Kidney epithelial cell (primary cell): Measurements from ENCODE around the gene AKT1. TPM values are rescaled to one million over a fixed set of nuclear protein-coding genes. Genes with fewer than 3 reads are reported as not detected.

Source experiments
- DNase-seq: peaks from one replicate; pipeline ENCODE4 v3.0.0-alpha.2; 2010; ENCODE audit warnings: low read depth
- H3K27me3 ChIP-seq: 2 replicates; pipeline ENCODE4 v1.6.0; 2011; ENCODE audit warnings: low read length; ENCODE audit not compliant: control insufficient read depth, insufficient read depth
- H3K36me3 ChIP-seq: 2 replicates; pipeline ENCODE4 v1.5.1; 2011; ENCODE audit warnings: low read length; ENCODE audit not compliant: control insufficient read depth, insufficient read depth
- H3K4me3 ChIP-seq: 2 replicates; pipeline ENCODE4 v1.5.1; 2011; ENCODE audit warnings: low read depth, mild to moderate bottlenecking, control low read depth, low read length
- total RNA-seq: library from RNA; depleted of rRNA; stranded (reverse); fragments of >200 nt; gene quantifications from 2 replicates; pipeline ENCODE4 v1.2.3, GENCODE V29; 2015
- TF ChIP-seq, protein P1 (sequence below): IDR thresholded peaks from 2 replicates; pipeline ENCODE4 v1.5.1; 2011; ENCODE audit warnings: mild to moderate bottlenecking, moderate library complexity, low read length, control low read depth, inconsistent platforms; ENCODE audit not compliant: insufficient read depth, poor library complexity, severe bottlenecking

AKT1 gene
- total RNA-seq, 1 donor from 2014 or later: 144 TPM

DNA sequence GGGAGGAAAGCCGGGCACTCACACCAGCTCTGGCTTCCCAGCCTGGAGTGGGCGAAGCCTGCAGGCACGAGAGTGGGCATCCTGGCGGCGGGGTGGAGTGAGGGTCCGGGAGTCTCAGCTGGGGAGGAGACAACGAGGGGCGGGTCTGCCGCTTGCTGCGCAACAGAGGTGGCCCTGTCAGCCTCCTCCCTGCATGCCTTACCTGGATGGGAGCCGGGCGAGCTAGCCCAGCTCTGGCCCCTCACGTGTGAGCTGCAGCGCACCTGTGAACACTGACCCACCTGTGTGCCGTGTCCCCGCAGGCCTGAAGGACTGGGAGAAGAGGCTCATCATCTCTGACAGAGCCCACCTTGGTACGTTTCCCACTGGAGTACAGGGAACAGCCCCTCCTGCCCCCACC is 56.5 kb downstream of the AKT1 start:
- TF ChIP-seq, protein P1, sequence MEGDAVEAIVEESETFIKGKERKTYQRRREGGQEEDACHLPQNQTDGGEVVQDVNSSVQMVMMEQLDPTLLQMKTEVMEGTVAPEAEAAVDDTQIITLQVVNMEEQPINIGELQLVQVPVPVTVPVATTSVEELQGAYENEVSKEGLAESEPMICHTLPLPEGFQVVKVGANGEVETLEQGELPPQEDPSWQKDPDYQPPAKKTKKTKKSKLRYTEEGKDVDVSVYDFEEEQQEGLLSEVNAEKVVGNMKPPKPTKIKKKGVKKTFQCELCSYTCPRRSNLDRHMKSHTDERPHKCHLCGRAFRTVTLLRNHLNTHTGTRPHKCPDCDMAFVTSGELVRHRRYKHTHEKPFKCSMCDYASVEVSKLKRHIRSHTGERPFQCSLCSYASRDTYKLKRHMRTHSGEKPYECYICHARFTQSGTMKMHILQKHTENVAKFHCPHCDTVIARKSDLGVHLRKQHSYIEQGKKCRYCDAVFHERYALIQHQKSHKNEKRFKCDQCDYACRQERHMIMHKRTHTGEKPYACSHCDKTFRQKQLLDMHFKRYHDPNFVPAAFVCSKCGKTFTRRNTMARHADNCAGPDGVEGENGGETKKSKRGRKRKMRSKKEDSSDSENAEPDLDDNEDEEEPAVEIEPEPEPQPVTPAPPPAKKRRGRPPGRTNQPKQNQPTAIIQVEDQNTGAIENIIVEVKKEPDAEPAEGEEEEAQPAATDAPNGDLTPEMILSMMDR: no peak
- Histone ChIP-seq H3K27me3 (peaks cover 6% of the 10 kb centered on the region), H3K36me3 (no peaks in the 10 kb centered on the region), H3K4me3 (no peak overlapping the region)
- DNase-seq: no peak

DNA sequence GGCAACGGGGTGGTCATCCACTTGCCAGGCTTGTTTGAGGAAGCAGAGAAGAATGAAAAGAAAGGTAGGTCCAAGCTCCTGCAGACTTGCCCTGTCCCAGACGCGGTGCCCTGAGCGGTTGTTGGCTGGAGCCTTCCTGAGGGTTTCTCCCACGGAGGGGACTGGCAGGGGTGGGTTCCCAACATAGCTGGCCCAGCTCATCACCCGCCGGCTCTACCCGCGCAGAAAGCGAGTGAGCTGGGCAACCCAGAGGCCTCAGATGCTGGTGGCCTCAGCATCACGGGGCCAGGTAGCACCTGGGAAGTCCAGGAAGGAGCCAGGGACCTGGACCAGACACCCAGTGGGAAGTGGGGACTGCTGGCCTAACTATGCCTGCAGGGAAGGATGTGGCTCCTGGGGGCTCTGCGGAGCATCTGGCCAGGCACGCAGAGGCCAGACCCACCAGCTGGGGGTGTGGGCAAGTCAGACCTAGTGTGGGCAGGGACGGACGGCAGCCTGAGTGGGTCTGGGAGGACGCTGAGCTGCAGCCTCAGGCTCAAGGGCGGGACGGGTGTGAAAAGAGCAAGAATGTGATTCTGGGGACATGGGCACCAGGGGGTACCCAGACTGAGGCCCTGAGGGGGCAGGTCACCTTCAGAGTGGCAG is 57.1 kb downstream of the AKT1 start:
- no peak for DNase-seq
- TF ChIP-seq, protein P1: no peak
- H3K27me3 ChIP-seq: peaks cover 6% of the 10 kb centered on the region
- no peak overlapping the region for H3K4me3 ChIP-seq
- no peaks in the 10 kb centered on the region for H3K36me3 ChIP-seq

DNA sequence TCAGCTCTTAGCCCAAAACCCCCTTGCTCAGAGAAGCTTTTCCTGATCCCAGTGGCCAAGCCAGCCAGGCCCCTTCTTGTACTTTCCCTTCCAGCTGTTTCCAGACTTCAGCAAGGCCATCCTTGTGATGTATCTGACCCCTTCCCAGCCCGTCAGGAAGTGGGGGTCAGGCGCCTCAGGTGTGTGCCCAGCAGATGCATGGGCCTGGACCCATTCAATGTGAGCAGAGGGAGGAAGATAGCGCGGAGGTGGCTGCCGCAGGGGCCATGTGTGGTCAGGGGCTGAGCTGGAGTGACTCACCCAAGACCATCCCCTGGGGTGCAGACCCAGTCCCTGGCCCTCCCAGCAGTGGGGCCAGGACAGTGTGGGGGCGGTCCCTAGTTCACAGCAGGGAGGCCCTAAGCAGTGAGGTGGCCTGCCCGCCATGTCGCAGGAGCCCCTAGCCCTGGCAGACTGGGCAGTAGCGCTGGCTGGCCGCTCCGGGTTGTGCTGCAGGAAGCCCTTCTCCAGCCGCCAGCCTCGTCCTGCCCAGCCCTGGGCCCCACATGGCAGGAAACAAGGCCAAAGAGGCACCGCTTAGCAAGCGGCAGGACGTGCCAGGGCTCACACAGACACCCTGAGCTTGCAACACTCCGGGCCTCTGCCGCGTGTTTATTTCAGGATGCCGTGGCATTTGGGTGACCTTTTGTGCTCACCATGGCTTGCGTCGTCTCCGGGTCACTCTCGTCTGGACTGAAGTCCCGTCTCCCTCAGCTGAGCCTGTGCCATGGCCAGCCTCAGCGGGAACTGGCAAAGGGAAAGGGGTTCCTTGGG is 59.5 kb downstream of the AKT1 start:
- H3K36me3 ChIP-seq: no peaks in the 10 kb centered on the region
- no peak for DNase-seq
- H3K27me3 ChIP-seq: peaks cover 14% of the 10 kb centered on the region
- no peak overlapping the region for H3K4me3 ChIP-seq
- TF ChIP-seq, protein P1: no peak

DNA sequence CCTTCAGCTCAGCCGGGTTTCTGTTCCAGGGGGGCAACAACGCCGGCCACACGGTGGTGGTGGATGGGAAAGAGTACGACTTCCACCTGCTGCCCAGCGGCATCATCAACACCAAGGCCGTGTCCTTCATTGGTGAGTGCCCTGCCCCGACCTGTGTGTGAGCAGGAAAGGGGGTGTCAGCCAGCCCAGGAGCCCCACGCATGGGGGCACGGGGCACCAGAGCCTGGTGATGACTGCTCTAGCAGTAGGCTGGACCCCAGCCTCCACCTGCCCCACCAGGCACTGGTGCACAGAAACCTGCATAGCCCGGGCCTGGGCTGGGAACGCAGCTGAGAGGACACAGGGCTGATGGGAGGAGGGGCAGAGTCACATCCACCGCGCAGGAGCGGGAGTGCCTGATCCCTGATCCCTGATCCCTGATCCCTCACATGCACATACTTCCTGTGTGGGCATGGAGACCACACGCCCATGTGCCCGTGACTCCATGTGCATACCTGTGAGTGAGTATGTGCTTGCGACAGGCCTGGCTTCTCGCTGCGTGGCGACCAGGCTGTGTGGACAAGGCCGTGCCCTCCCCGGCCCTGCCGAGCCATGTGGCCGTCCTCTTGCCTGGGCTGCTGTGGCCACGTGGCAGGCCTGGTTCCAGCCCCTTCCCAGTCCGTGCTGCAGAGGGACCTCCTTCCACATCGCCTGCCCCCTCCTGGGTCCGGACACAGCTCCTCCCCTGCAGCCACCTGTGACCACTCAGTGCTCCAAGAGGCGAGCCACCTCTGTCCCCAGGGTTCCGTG is 60.4 kb downstream of the AKT1 start:
- TF ChIP-seq, protein P1: no peak
- Histone ChIP-seq H3K4me3 (no peak overlapping the region), H3K27me3 (peaks cover 14% of the 10 kb centered on the region), H3K36me3 (no peaks in the 10 kb centered on the region)
- no peak for DNase-seq

DNA sequence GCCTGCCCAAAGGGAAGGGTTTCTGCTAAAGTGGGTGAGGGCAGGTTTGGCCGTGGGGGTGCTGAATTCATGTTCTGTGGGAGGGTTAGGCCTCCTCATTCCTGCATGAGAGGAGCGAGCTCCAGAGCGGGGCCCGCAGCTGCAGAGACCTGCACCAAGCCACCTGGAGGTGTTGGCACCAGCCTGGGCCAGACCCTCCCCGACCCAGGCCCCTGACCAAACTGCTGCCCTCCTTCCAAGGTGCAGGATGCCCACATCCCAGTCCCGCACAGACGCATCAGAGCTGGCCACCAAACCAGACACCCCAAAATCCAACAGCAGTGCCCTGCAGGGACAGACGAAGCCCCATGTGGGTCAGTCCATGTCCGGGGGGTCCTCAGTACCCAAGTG is 61.0 kb downstream of the AKT1 start:
- Histone ChIP-seq H3K4me3 (no peak overlapping the region), H3K27me3 (peaks cover 14% of the 10 kb centered on the region), H3K36me3 (no peaks in the 10 kb centered on the region)
- DNase-seq: no peak
- TF ChIP-seq, protein P1: no peak
